ENCODE results near the gene SLC7A6. TPM values are rescaled to one million over a fixed set of nuclear protein-coding genes. Genes with fewer than 3 reads are reported as not detected.

Gene SLC7A6
- total and polyA plus RNA-seq, 2 of the 8 experiments (the other 6 are each of a cell fraction or from before 2014, with no cell fraction given): 28.0 to 37.8 TPM

- TF ChIP-seq RAD21 (IDR thresholded peaks at IDR 0.05 in 1 of 2, conservative IDR thresholded peaks at IDR 0.05 in 1 of 2; ENCODE audit: low read depth in 2 of 2, low read length in 2 of 2): peak; percentile 95
Measured at GRCh38 chr16:68328151-68328859, 64.0 kb downstream of the SLC7A6 start (continued).
